ENCODE data around the gene SLC4A3.

The SLC4A3 gene

DNA sequence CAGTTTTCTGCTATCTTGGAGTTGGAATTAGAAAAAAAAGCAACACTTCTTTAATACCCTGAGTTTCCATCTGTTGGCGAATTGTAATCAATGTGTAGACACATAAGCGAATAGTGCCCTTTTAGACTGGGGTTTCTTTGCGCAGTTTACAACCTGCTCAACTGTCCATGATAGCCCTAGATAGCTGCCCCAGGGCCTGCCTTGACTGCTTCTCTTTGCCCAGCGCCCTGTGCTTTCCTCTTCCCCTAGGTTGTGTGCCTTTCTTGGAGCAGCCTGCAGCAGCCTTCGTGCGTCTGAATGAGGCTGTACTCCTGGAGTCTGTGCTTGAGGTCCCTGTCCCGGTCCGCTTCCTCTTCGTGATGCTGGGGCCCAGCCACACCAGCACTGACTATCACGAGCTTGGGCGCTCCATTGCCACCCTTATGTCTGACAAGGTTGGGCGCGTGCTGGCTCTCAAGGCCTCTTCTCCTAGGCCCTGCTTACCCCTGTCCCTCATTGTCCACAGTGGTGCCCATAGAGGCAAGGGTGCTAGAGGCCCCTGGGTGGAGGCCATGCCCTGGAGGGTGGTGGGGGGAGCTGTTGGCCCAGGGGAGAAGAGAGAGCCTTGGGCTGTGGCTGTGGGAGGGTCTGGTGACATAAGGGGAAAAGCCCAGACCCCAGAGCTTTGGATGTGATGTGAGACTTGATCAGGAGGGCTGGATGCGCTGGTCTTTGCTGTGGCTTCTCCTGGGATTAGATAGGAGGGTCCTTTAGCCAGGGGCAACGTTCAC is 6.9 kb downstream of the SLC4A3 start:
- Mint-ChIP-seq H3K4me1 (ENCODE audit: low read depth) (peaks cover 3% of the 10 kb centered on the region), H3K36me3 (ENCODE audit: low read depth) (no peaks in the 10 kb centered on the region), H3K4me3 (no peak overlapping the region), H3K9me3 (no peaks in the 10 kb centered on the region), H3K27me3 (peaks cover 11% of the 10 kb centered on the region), H3K27ac (no peak overlapping the region)

DNA sequence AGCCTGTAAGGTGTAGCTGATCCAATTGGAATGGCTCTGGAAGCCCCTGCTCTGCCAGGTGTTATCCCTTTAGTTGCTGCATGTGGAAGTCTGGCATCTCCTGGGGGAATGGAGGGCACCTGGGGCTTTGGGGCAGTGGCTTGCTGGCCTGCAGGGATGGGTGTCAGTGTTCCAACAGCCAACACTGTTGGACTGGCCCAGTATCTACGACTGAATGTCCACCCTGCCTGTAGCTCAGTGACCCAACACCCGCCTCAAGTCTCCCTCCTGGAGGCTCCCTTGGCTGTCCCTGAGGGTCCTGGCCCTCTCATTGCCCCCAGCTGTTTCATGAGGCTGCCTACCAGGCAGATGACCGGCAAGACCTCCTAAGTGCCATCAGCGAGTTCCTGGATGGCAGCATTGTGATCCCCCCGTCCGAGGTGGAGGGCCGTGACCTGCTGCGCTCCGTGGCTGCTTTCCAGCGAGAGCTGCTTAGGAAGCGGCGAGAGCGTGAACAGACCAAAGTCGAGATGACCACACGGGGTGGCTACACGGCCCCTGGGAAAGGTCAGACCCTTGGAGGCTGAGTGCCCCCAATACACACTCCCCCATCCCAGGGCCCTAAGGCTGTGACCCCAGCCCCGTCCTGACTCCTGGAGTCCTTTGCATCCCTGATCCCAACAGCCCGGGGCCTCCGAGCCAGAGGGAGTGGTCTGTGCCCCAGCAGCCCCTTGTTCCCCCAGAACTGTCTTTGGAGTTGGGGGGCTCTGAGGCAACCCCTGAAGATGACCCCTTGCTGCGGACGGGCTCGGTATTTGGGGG is 7.7 kb downstream of the SLC4A3 start:
- H3K9me3 Mint-ChIP-seq, result no peaks in the 10 kb centered on the region
- no peak overlapping the region for H3K4me3 Mint-ChIP-seq
- peaks cover 3% of the 10 kb centered on the region for H3K4me1 Mint-ChIP-seq (ENCODE audit: low read depth)
- peaks cover 11% of the 10 kb centered on the region for H3K27me3 Mint-ChIP-seq
- H3K36me3 Mint-ChIP-seq (ENCODE audit: low read depth), result no peaks in the 10 kb centered on the region
- no peak overlapping the region for H3K27ac Mint-ChIP-seq

DNA sequence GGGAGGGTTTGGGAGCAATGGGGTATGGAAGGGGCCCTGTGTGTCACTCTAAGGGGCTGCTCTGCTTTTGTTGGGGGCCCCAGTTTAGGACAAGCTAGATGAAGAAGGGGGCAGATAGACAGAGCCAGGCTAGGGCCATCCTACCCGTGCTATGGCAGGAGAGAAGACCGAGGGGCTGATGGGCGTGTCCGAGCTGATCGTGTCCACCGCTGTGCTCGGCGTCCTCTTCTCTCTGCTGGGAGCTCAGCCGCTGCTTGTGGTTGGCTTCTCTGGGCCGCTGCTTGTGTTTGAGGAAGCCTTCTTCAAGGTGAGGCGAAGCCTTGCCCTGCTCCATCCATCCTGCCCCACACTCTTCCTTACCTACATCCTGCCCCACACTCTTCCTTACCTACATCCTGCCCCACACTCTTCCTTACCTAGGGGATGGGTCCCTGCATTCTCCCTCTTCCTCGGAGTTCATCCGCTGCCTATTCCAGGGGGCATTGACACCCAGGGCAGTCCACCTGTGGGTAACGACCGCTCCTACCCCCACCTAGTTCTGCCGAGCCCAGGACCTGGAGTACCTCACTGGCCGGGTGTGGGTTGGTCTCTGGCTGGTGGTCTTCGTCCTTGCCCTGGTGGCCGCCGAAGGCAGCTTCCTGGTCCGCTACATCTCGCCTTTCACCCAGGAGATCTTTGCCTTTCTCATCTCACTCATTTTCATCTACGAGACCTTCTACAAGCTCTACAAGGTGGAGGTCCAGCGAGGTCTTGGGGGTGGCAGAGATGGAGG is 8.9 kb downstream of the SLC4A3 start:
- no peaks in the 10 kb centered on the region for H3K4me1 Mint-ChIP-seq (ENCODE audit: low read depth)
- no peaks in the 10 kb centered on the region for H3K9me3 Mint-ChIP-seq
- no peak overlapping the region for H3K27ac Mint-ChIP-seq
- no peak overlapping the region for H3K4me3 Mint-ChIP-seq
- peaks cover 7% of the 10 kb centered on the region for H3K27me3 Mint-ChIP-seq
- H3K36me3 Mint-ChIP-seq (ENCODE audit: low read depth), result no peaks in the 10 kb centered on the region

DNA sequence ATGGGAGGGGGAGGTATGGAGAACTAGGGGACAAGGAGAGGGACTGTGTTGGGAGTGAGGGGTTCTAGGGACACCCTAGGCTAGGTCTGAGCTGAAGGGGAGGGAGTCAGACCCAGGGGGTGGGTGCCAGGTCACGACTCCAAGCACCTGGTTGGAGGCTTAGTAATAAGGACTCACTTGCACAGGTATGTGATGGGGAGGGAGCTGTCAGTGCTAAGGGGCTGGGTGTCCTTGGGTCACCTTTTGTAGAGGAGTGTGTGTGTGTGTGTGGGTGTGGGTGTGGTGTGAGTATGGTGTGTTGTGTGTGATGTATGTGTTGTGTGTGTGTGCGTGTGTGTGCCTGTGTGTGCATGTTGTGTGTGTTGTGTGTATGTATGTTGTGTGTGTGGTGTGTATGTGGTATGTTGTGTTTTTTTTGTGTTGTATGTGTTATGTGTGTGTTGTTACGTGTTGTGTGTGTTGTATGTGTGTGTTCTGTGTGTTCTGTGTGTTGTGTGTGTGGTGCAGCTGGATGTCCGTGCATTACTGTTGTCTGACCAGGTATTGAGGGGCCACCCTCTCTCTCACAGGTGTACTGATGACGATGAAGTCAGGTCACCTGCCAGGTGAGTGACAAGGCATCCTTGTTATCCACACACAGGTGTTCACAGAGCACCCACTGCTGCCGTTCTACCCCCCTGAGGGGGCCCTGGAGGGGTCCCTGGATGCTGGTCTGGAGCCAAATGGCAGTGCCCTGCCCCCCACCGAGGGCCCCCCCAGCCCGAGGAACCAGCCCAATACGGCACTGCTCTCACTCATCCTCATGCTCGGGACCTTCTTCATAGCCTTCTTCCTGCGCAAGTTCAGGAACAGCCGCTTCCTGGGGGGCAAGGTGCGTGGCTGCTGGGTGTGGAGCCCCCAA is 9.8 kb downstream of the SLC4A3 start:
- Mint-ChIP-seq H3K4me1 (ENCODE audit: low read depth) (peaks cover 5% of the 10 kb centered on the region), H3K4me3 (no peak overlapping the region), H3K9me3 (no peaks in the 10 kb centered on the region), H3K27ac (no peak overlapping the region), H3K36me3 (ENCODE audit: low read depth) (no peaks in the 10 kb centered on the region), H3K27me3 (peaks cover 7% of the 10 kb centered on the region)

DNA sequence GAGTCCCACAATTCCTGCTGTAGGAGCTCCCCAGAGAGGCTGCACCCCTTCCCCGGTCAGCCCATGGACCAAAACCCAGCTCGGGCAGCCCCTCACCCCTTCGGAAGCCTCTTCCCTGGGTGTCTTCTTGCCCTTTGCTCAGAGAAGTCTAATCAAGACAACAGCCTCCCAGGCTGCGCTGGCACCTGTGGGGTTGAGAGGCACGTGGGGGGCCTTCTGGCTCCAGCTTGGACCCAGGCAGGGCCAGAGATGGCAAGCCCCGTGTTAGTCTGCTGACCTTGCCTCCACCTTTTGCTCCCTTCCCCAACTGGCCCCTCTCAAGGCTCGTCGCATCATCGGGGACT is 10.4 kb downstream of the SLC4A3 start:
- Mint-ChIP-seq H3K9me3 (no peaks in the 10 kb centered on the region), H3K4me3 (no peak overlapping the region), H3K36me3 (ENCODE audit: low read depth) (no peaks in the 10 kb centered on the region), H3K27me3 (peaks cover 7% of the 10 kb centered on the region), H3K27ac (no peak overlapping the region), H3K4me1 (ENCODE audit: low read depth) (peaks cover 11% of the 10 kb centered on the region)

DNA sequence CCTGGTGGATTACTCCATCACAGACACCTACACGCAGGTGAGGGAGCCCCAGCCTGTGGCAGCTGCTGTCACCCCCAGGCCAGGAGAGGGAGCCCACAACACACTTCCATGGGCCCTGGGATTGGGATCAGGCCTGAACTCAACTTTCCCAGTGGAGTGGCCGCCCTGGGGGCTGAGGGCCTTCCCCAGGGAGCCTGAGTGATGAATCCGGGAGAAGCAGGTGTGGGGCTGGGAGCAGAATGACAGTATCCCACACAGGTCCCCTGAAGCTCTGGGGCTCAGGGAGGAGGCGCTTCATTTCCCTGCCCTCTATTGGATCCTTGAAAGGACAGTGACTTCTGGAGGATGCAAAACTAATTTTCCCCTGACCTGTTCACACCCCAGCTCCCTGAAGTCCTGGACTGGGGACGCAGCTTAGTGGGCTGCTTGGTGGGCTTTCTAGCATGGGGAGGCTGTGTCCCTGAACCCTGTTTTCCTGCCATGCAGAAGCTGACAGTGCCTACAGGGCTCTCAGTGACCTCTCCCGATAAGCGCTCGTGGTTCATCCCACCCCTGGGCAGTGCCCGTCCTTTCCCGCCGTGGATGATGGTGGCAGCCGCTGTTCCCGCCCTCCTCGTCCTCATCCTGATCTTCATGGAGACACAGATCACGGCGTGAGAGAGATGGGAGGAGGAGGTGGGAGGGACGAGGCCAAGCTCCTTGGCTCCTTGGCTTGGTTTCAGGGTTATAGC is 11.0 kb downstream of the SLC4A3 start:
- peaks cover 12% of the 10 kb centered on the region for H3K4me1 Mint-ChIP-seq (ENCODE audit: low read depth)
- no peak overlapping the region for H3K4me3 Mint-ChIP-seq
- H3K9me3 Mint-ChIP-seq, result no peaks in the 10 kb centered on the region
- no peaks in the 10 kb centered on the region for H3K36me3 Mint-ChIP-seq (ENCODE audit: low read depth)
- H3K27ac Mint-ChIP-seq, result no peak overlapping the region
- peaks cover 7% of the 10 kb centered on the region for H3K27me3 Mint-ChIP-seq

DNA sequence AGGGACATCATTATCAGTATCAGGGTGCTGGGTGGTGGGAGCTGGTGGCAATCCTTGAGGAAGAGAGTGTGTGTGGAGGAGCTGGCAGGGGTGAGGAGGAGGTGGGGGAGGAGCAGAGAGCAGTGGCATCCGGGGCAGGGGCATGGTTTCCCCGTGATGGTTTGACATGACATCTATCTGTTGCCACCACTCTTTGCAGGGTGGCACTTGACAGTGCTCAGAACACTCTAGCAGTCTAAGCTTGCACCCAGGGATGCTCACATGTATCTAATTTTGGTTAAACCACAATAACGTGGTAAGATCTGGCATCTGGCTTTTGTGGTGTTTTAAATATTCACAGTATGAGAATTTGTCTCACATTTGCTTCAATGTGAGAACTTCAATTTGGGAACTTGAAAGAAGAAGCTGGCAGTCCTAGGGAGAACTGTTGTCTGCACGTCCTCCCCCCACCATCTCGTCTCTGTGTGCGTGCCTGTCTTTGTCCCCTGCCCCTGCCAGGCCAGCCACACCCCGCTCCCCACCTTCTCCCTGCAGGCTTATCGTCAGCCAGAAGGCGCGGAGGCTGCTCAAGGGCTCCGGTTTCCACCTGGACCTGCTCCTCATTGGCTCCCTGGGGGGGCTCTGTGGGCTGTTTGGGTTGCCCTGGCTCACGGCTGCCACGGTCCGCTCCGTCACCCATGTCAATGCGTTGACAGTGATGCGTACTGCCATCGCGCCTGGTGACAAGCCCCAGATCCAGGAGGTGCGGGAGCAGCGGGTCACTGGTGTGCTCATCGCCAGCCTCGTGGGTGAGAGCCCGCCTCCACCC is 11.7 kb downstream of the SLC4A3 start:
- Mint-ChIP-seq H3K9me3 (no peaks in the 10 kb centered on the region), H3K4me3 (no peak overlapping the region), H3K27ac (no peak overlapping the region), H3K27me3 (peaks cover 10% of the 10 kb centered on the region), H3K4me1 (ENCODE audit: low read depth) (peaks cover 12% of the 10 kb centered on the region), H3K36me3 (ENCODE audit: low read depth) (no peaks in the 10 kb centered on the region)

DNA sequence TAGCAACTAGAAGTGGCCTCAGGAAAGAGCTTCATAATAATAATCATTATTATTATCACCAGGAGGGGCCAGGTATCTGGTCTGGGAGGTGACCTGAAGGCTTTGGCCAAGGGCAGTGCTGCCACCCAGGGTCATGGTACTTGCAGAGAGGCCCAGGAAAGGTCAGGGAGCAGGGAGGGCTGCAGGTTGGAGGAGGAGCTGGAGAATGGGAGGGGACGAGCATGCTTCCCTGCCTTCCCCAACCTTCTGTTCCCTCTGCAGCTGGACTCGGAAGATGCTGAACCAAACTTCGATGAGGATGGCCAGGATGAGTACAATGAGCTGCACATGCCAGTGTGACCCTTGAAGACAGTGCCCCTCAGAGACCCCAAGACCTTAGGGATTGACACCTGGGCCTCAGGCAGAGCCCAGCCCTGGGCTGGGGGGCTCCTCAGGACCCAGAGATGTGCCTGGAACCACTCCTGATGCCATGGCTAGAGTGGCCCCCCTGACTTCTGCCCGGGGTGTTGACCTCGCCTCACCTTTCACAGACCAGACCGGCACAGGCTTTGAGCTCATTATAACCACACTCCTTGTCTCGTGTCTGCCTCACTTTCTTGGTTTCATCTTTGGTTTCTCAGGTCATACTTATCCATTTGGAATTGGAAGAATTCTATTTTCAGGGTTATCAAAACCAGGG is 14.1 kb downstream of the SLC4A3 start:
- Mint-ChIP-seq H3K9me3 (no peaks in the 10 kb centered on the region), H3K4me3 (no peak overlapping the region), H3K36me3 (ENCODE audit: low read depth) (no peaks in the 10 kb centered on the region), H3K27me3 (peaks cover 21% of the 10 kb centered on the region), H3K4me1 (ENCODE audit: low read depth) (peaks cover 12% of the 10 kb centered on the region), H3K27ac (no peak overlapping the region)

DNA sequence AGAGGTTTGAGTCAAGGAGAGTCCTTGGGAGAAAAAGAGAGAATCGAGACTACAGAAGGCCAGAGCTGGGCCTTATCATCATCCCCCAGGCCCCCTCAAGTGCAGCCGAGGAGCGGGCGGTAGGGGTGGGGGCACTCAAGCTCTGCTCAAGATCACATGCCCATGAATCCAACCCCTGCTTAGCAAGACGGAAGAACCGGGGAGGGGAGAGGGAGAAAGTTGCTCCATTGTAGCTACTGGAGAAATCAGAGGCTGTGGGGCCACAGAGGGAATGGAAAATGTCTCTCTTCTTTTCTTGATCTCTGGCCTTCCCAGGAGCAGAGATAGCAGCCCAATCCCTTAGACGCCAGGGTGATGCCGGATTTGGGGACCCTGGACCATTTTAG is 14.6 kb downstream of the SLC4A3 start:
- Mint-ChIP-seq H3K4me1 (ENCODE audit: low read depth) (peaks cover 12% of the 10 kb centered on the region), H3K27ac (no peak overlapping the region), H3K4me3 (no peak overlapping the region)

DNA sequence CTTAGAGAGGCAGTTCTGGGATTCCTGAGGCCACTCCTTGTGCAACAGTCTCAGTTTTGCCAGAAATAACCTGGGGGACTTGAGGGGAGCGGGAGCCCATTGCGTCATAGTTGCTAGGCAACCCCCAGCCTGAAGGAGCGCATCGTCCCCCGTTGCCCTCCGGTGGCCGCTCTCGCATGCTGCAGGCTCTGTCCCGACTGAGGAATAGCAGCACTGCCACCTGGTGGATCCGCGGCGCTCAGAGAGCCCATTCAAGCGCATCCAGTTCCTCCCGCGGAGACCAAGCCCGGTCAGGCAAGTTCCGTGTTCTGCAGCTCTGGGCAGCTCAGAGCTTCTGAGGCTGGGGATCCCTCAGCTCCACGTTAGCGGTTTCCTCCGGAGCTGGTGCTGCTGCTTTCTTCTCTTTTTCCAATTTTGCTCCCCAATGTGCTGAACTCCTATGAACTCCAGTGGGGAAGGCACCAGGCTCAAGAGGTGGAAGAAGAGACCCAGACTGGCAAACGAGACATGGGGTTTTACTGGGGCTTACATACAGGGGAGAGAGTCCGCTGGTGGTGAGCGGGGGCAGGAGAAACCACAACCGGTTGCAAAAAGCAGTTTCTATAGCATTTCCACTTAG is 15.1 kb downstream of the SLC4A3 start:
- H3K27me3 Mint-ChIP-seq, result peaks cover 22% of the 10 kb centered on the region
- H3K27ac Mint-ChIP-seq, result no peak overlapping the region
- no peaks in the 10 kb centered on the region for H3K36me3 Mint-ChIP-seq (ENCODE audit: low read depth)
- H3K9me3 Mint-ChIP-seq, result no peaks in the 10 kb centered on the region
- H3K4me3 Mint-ChIP-seq, result no peak overlapping the region
- peaks cover 12% of the 10 kb centered on the region for H3K4me1 Mint-ChIP-seq (ENCODE audit: low read depth)

More for the DNA sequence above, 14.6 kb downstream of the SLC4A3 start:
- Mint-ChIP-seq H3K9me3 (no peaks in the 10 kb centered on the region), H3K36me3 (ENCODE audit: low read depth) (no peaks in the 10 kb centered on the region), H3K27me3 (peaks cover 20% of the 10 kb centered on the region)

DNA sequence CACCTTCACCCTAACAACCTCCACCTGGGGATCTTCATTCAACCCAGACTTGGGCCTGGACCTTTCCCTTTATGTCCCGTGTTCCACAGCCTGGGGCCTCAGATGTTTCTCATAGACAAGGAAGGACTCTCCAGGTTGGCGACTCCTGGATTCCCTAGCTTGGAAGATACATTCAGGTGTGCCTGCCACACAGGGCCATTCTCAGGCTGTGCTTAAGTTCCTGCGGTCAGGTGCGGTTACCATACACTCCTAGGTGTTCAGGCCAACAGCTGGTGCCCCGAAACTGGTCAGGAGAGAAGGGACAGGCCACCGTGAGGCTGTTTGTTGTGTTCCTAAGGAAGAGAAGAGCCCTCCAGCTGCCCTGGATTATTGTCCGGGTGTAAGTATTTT is 15.6 kb downstream of the SLC4A3 start:
- H3K9me3 Mint-ChIP-seq, result no peaks in the 10 kb centered on the region
- H3K4me1 Mint-ChIP-seq (ENCODE audit: low read depth), result peaks cover 12% of the 10 kb centered on the region
- H3K36me3 Mint-ChIP-seq (ENCODE audit: low read depth), result no peaks in the 10 kb centered on the region
- H3K27ac Mint-ChIP-seq, result no peak overlapping the region
- no peak overlapping the region for H3K4me3 Mint-ChIP-seq
- H3K27me3 Mint-ChIP-seq, result peaks cover 25% of the 10 kb centered on the region

DNA sequence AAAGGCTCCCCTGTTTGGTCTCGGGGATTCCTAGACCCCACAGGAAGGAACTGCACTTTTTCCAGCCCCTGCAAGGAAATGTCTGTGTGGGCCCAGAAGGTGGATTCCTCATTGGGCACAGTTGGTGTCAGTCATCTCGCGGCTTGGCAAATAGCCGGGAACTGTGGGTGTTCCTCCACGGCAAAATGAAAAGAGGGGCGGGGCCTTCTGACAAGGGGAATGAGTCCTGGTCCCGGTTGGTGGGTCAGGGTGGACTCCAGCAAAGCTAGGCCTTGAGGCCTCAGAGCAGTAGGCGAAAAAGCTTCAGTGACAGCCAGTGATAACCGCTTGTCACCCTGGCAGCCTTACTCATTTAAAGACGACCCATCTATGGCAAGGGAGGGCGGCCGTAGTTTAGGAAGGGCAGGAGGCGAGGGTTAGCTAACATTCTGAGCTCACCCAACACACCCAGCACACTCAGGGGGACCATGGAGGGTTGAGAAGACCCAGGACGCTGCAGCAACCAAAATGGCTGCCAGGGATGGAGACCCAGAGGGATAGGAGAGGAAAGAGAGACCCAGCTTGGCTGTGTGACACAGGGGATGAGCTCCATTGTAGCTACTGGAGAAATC is 16.5 kb downstream of the SLC4A3 start:
- Mint-ChIP-seq H3K27me3 (peaks cover 33% of the 10 kb centered on the region), H3K4me3 (no peak overlapping the region), H3K36me3 (ENCODE audit: low read depth) (no peaks in the 10 kb centered on the region), H3K4me1 (ENCODE audit: low read depth) (peaks cover 12% of the 10 kb centered on the region), H3K27ac (no peak overlapping the region), H3K9me3 (no peaks in the 10 kb centered on the region)

Measured in stimulated activated naive CD8-positive, alpha-beta T cell treated with anti-CD3 and anti-CD28 coated beads, Interleukin-15, Interleukin-2, amounts not matched to agents 100 ng/mL and 50 ng/mL, for 24 hours (primary cell).